Brain microvascular endothelial cell (primary cell): ENCODE measurements around the gene CNTNAP1.

Experiments used
- DNase-seq: peaks from one replicate; pipeline ENCODE4 v3.0.0-alpha.2; 2020
- H3K27ac ChIP-seq: fragments of 250-450 bp; sonication (Bioruptor Pico); 2 replicates; pipeline ENCODE4 v1.5.1; 2020; ENCODE audit warnings: mild to moderate bottlenecking, moderate library complexity
- H3K27me3 ChIP-seq: fragments of 250-450 bp; sonication (Bioruptor Pico); replicated peaks from 2 replicates; pipeline ENCODE4 v1.5.1; 2020; ENCODE audit warnings: mild to moderate bottlenecking
- H3K36me3 ChIP-seq: fragments of 250-450 bp; sonication (Bioruptor Pico); replicated peaks from 2 replicates; pipeline ENCODE4 v1.5.1; 2020; ENCODE audit warnings: mild to moderate bottlenecking
- H3K4me3 ChIP-seq: 2 replicates; pipeline ENCODE4 v1.5.1; 2011; ENCODE audit warnings: low read depth, mild to moderate bottlenecking, control low read depth, low read length, moderate library complexity
- CTCF ChIP-seq: IDR thresholded peaks from 2 replicates; pipeline ENCODE4 v1.5.1; 2011; ENCODE audit warnings: low read depth, mild to moderate bottlenecking, moderate library complexity, low read length, control low read depth, inconsistent platforms; ENCODE audit errors: missing control alignments
- in situ Hi-C: cut with HindIII; loops from 2 replicates; pipeline ENCODE4 v1.10.0; 2017; ENCODE audit warnings: low sequenced_read_pairs, low pct_ligation_motif_present

CNTNAP1 gene

GRCh38 chr17:42677012-42677857, 5.1 kb upstream of the CNTNAP1 start:
- Histone ChIP-seq H3K4me3 (peak overlapping the region; percentile 84), H3K36me3 (peaks cover 7% of the 10 kb centered on the region), H3K27me3 (no peaks in the 10 kb centered on the region), H3K27ac (peak overlapping the region; percentile 84)
- DNase-seq, result peak; percentile 100
- in situ Hi-C loops, result no loop called here
- no peak for TF ChIP-seq CTCF

GRCh38 chr17:42677921-42678781, 4.2 kb upstream of the CNTNAP1 start:
- peak overlapping the region; percentile 66 for H3K4me3 ChIP-seq
- in situ Hi-C loops, result no loop called here
- no peak for TF ChIP-seq CTCF
- peak overlapping the region; percentile 84 for H3K27ac ChIP-seq
- DNase-seq, result peak; percentile 82
- H3K36me3 ChIP-seq, result peaks cover 4% of the 10 kb centered on the region
- no peaks in the 10 kb centered on the region for H3K27me3 ChIP-seq

GRCh38 chr17:42678951-42679491, 3.3 kb upstream of the CNTNAP1 start:
- TF ChIP-seq CTCF, result no peak
- in situ Hi-C loops, result no loop called here
- peak overlapping the region; percentile 45 for H3K4me3 ChIP-seq
- peak overlapping the region; percentile 84 for H3K27ac ChIP-seq
- DNase-seq, result peak; percentile 45
- no peaks in the 10 kb centered on the region for H3K27me3 ChIP-seq
- H3K36me3 ChIP-seq, result no peaks in the 10 kb centered on the region

- TF ChIP-seq CTCF, result peak; percentile 57
- peak overlapping the region; percentile 65 for H3K27ac ChIP-seq
- in situ Hi-C loops, result no loop called here
- H3K27me3 ChIP-seq, result no peaks in the 10 kb centered on the region
- peak; percentile 57 for DNase-seq
- H3K4me3 ChIP-seq, result peak overlapping the region; percentile 45
- H3K36me3 ChIP-seq, result no peaks in the 10 kb centered on the region
Observed at GRCh38 chr17:42679492-42680330, 2.6 kb upstream of the CNTNAP1 start.

GRCh38 chr17:42680331-42680808, 2.0 kb upstream of the CNTNAP1 start:
- peak overlapping the region; percentile 34 for H3K4me3 ChIP-seq
- no peak overlapping the region for H3K27ac ChIP-seq
- no peaks in the 10 kb centered on the region for H3K27me3 ChIP-seq
- no peaks in the 10 kb centered on the region for H3K36me3 ChIP-seq
- DNase-seq, result no peak
- no peak for TF ChIP-seq CTCF
- in situ Hi-C loops, result no loop called here
